ENCODE results near the gene ITGA11. TPM values are rescaled to one million over a fixed set of nuclear protein-coding genes. Genes with fewer than 3 reads are reported as not detected.
A peak's percentile ranks its signal among the peaks of the same experiment; 100 is the strongest.

ITGA11 gene
- total and polyA plus RNA-seq, 2 donors from 2014 or later: 3.4 to 11.1 TPM

GRCh38 chr15:68389936-68390817 lies 41.8 kb downstream of the ITGA11 start:
- Histone ChIP-seq H3K27ac (ENCODE audit: low read depth in 2 of 2, low read length in 2 of 2) (no peak overlapping the region), H3K4me3 (ENCODE audit: low read length in 3 of 3) (no peak overlapping the region), H3K4me1 (ENCODE audit: control insufficient read depth in 2 of 3, insufficient read depth in 2 of 3, low read depth in 1 of 3, low read length in 3 of 3) (peaks cover 0 to 3% (median 0%) of the 10 kb centered on the region in 3 donors), H3K36me3 (ENCODE audit: control insufficient read depth in 2 of 3, insufficient read depth in 3 of 3, low read length in 3 of 3) (no peaks in the 10 kb centered on the region), H3K9ac (ENCODE audit: low read length in 3 of 3) (no peak overlapping the region), H3K9me3 (ENCODE audit: control insufficient read depth in 2 of 3, insufficient read depth in 1 of 3, low read length in 3 of 3) (peaks cover 0 to under 1% (median 0%) of the 10 kb centered on the region in 3 donors), H3K27me3 (ENCODE audit: control insufficient read depth, insufficient read depth, low read length) (no peaks in the 10 kb centered on the region)
- TF ChIP-seq CTCF (IDR thresholded peaks at IDR 0.05; ENCODE audit: borderline replicate concordance, extremely low read depth, insufficient read depth): no peak
- no peak for FAIRE-seq
- intact Hi-C loops (cut with DNase I): no loop called here
- DNase-seq: peak in 3 of 5 donors; percentile 12 to 42 (median 34)

- H3K27ac ChIP-seq (ENCODE audit: low read depth in 2 of 2, low read length in 2 of 2): no peak overlapping the region
- intact Hi-C loops (cut with DNase I): no loop called here
- no peak for TF ChIP-seq CTCF (IDR thresholded peaks at IDR 0.05; ENCODE audit: borderline replicate concordance, extremely low read depth, insufficient read depth)
- no peak overlapping the region for H3K4me3 ChIP-seq (ENCODE audit: low read length in 3 of 3)
- no peak overlapping the region for H3K9ac ChIP-seq (ENCODE audit: low read length in 3 of 3)
- H3K9me3 ChIP-seq (ENCODE audit: control insufficient read depth in 2 of 3, insufficient read depth in 1 of 3, low read length in 3 of 3): no peaks in the 10 kb centered on the region
- DNase-seq (peak in 2 of 5 donors; percentile 7 to 15), FAIRE-seq (no peak)
- H3K36me3 ChIP-seq (ENCODE audit: control insufficient read depth in 2 of 3, insufficient read depth in 3 of 3, low read length in 3 of 3): no peaks in the 10 kb centered on the region
- H3K27me3 ChIP-seq (ENCODE audit: control insufficient read depth, insufficient read depth, low read length): no peaks in the 10 kb centered on the region
- peaks cover 0 to 3% (median 0%) of the 10 kb centered on the region in 3 donors for H3K4me1 ChIP-seq (ENCODE audit: control insufficient read depth in 2 of 3, insufficient read depth in 2 of 3, low read depth in 1 of 3, low read length in 3 of 3)
Observed at GRCh38 chr15:68389041-68389930, 42.7 kb downstream of the ITGA11 start.

- intact Hi-C loops (cut with DNase I): no loop called here
- FAIRE-seq (no peak), DNase-seq (peak in 2 of 5 donors; percentile 3 to 31)
Observed at GRCh38 chr15:68387381-68388143, 44.4 kb downstream of the ITGA11 start.

More at GRCh38 chr15:68387381-68388143, 44.4 kb downstream of the ITGA11 start:
- Histone ChIP-seq H3K4me3 (ENCODE audit: low read length in 3 of 3) (no peak overlapping the region), H3K9me3 (ENCODE audit: control insufficient read depth in 2 of 3, insufficient read depth in 1 of 3, low read length in 3 of 3) (no peaks in the 10 kb centered on the region), H3K27ac (ENCODE audit: low read depth in 2 of 2, low read length in 2 of 2) (no peak overlapping the region), H3K36me3 (ENCODE audit: control insufficient read depth in 2 of 3, insufficient read depth in 3 of 3, low read length in 3 of 3) (no peaks in the 10 kb centered on the region), H3K27me3 (ENCODE audit: control insufficient read depth, insufficient read depth, low read length) (no peaks in the 10 kb centered on the region), H3K9ac (ENCODE audit: low read length in 3 of 3) (no peak overlapping the region), H3K4me1 (ENCODE audit: control insufficient read depth in 2 of 3, insufficient read depth in 2 of 3, low read depth in 1 of 3, low read length in 3 of 3) (peaks cover 0 to 3% (median 0%) of the 10 kb centered on the region in 3 donors)
- TF ChIP-seq CTCF (IDR thresholded peaks at IDR 0.05; ENCODE audit: borderline replicate concordance, extremely low read depth, insufficient read depth): no peak

Measured in kidney (tissue), 14 donors.